ELF-1 (cell line): ENCODE data around the gene COCH.
"Not testable (repeated sequence)": the region's sequence is repeated elsewhere in the genome, so short reads cannot be mapped to it uniquely, and the experiment has no call there.

Experiments used
- DNase-seq: peaks from one replicate; pipeline ENCODE4 v3.0.0-alpha.2; 2016; ENCODE audit warnings: low read depth, low spot score

Gene COCH

GRCh38 chr14:30925254-30925653 is 50.9 kb downstream of the COCH start:
- DNase-seq = no peak

GRCh38 chr14:30928462-30928861 is 54.1 kb downstream of the COCH start:
- DNase-seq = no peak

GRCh38 chr14:30933937-30934336 is 59.6 kb downstream of the COCH start:
- not testable (repeated sequence) for DNase-seq

- no peak for DNase-seq
Observed at GRCh38 chr14:30935445-30935844, 61.1 kb downstream of the COCH start.

GRCh38 chr14:30938617-30939016 is 64.3 kb downstream of the COCH start:
- no peak for DNase-seq
